Superior temporal gyrus (tissue), 1 donor: ENCODE measurements around the gene TIMM10.
A peak's percentile ranks its signal among the peaks of the same experiment; 100 is the strongest.
"Not testable (repeated sequence)": the region's sequence is repeated elsewhere in the genome, so short reads cannot be mapped to it uniquely, and the experiment has no call there.

Source experiments
- DNase-seq: peaks from one replicate; pipeline ENCODE4 v3.0.0-alpha.2; 2016; ENCODE audit errors: extremely low spot score

TIMM10 gene

GRCh38 chr11:57542582-57542981 is 12.0 kb upstream of the TIMM10 start:
- DNase-seq: no peak

- DNase-seq: no peak
Measured at GRCh38 chr11:57541169-57541568, 10.6 kb upstream of the TIMM10 start.

DNA sequence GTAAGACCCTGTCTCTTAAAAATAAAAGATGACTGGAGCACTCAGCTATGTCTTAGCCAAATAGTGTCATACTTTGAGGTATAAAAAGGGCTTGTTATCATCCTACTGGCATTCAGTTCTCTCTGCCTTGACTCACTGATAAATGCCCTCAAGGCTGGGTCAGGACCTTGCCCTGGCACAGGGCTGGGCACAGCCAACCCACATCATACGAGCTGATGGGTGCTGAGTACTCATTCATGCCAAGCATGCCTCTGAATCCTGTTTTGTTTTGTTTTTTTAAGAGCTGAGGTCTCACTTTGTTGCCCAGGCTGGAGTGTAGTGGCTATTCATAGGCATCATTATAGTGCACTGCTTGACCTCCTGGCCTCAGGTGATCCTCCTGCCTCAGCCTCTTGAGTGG is 8.8 kb upstream of the TIMM10 start:
- DNase-seq: no peak

DNA sequence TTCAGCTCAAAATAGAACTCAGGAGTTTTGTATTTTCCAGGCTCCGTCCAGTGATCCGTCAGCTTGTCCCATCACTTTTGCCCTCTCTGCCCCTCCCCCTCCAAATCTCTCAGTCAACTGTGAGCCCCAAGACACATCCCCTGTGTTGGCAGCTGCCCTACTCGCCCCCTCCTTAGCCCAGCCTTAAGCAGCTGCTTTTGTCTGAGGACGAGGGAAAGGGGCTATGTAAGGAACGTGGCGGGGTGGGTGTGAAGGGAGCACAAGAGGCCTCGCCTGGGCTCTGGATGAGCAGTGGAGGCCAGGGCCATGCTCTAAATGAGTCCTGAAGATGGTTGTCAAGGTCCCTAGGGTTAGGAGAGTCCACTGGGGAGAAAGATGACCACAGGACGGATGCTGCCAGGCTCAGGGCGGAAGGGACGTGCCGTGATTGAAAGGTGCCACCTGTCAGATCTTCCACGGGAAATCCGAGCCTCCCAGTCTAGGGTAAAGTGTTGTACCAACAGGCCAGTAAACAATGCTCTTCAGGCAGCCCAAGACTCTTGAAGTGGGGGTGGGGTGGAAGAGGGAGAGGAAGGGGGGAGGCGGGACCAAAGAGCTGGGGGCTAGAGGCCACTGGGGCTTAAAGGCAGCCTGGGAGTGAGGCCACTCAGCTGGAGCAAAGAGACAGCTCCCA is 6.5 kb upstream of the TIMM10 start, which contains the start of gene SMTNL1:
Gene SMTNL1 (plus strand): TSS at position 649 of the 673 bp plus-strand sequence. CDS start 5,048 bp downstream, outside the sequence.
- DNase-seq: no peak

DNA sequence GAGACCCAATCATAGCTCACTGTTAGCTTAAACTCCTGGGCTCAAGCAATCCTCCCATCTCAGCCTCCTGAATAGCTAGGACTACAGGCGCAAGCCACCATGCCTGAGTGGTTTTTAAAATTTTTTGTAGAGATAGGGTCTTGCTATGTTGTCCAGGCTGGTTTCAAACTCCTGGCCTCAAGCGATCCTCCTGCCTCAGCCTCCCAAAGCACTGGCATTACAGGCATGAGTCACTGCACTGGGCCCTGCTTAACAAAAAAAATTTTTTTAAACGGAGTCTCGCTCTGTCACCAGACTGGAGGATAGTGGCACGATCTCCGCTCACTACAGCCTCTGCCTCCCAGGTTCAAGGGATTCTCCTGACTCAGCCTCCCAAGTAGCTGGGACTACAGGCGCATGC is 3.9 kb upstream of the TIMM10 start:
- DNase-seq: not testable (repeated sequence)

GRCh38 chr11:57530215-57530595 is 349 bp downstream of the TIMM10 start:
- no peak for DNase-seq

- DNase-seq: no peak
Measured at GRCh38 chr11:57529012-57529411, 1.5 kb downstream of the TIMM10 start.

DNA sequence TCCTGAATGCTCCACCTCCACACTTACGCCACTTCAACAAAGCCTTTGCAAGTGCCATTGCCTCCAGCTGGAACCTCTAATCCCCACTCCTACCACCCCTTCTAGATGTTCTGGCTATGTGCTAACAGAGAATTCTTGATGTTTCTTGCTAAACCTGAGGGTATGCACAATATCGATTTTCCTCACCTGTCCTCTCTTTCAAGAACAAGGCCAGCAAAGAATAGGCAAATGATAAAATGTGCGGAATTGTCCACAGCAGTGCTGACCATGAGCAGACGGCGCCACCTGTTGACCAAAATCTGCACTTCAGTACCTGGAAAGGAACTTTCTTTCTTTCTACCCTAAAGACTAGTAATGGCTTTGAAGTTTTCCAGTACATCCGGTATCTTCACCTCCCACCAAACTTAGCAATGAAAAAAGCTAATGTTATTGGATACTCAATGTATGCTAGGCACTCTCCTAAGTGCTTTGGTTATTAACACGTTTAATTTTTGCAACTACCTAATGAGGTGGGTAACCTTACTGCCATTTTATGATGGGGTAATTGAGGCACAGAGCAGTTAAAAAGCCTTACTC is 3.4 kb downstream of the TIMM10 start:
- DNase-seq: peak; percentile 87

DNA sequence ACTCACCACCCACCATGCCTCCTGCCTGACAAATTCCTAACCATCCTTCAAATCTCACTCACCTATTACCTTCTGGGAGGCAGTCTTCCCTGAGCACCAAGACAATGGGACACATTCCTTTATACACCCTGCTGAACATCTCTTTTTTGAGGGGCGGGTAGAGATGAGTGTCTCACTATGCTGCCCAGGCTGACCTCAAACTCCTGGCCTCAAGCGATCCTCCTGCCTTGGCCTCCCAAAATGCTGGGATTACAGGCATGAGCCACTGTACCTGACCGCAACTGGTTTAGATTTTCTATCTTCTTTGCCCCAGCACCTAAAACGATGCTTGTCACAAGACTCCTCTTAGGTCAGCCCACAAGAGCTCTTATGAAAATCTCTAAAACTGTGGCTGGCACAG is 7.1 kb downstream of the TIMM10 start:
- no peak for DNase-seq

DNA sequence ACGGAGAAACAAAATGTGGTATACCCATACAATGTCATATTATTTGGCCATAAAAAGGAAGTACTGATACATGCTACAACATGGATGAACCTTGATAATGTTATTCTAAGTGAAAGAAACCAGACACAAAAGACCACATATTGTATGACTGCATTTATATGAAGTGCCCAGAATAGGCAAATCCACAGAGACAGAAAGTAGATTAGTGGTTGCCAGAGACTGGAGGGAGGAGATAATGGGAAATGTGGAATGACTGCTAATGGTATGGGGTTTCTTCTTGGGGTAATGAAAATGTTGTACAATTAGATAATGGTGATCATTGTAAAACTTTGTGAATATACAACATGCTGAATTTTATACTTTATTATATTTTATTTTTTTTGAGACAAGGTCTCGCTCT is 9.4 kb downstream of the TIMM10 start:
- DNase-seq: no peak

GRCh38 chr11:57516061-57516443 is 14.5 kb downstream of the TIMM10 start:
- no peak for DNase-seq

DNA sequence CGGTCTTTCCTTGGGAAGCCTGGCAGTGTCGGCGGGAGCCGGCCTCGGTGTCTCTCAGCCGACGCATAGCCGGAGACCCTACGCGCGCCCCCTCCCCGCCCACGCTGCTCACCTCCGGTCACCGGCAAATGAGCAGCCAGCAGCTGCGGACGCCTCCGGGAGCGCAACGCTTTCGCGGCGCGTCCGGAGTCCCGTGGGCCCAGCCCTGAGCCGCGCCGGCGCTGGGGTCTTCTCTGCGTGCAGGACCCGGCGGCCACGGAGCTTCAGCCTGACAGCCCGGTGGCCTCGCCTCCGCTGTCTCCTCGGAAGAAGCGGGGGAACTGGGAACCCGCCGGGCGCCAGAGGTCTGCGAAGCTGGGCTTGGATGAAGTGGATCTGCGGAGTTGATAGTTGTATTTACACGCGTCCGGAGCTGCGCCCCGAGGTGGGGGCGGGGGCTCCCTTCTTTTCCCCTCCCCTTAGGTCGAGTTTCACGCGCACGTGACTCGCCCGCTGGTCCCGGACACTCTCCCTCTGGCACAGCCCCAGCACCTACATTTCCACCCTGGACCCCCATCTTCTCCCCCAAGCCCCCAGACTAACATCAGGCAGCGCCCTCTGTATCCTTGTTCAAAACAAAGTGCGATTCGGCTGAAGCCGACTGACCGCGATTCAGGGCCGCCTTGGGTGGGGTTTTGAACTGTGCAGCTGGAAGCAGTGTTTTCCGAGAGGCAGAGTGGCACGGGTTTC is 15.1 kb downstream of the TIMM10 start, which contains the start of gene SLC43A1:
Gene SLC43A1 (minus strand): TSS at position 371 of the 729 bp plus-strand sequence. CDS start 1,591 bp downstream, outside the sequence.
- no peak for DNase-seq

DNA sequence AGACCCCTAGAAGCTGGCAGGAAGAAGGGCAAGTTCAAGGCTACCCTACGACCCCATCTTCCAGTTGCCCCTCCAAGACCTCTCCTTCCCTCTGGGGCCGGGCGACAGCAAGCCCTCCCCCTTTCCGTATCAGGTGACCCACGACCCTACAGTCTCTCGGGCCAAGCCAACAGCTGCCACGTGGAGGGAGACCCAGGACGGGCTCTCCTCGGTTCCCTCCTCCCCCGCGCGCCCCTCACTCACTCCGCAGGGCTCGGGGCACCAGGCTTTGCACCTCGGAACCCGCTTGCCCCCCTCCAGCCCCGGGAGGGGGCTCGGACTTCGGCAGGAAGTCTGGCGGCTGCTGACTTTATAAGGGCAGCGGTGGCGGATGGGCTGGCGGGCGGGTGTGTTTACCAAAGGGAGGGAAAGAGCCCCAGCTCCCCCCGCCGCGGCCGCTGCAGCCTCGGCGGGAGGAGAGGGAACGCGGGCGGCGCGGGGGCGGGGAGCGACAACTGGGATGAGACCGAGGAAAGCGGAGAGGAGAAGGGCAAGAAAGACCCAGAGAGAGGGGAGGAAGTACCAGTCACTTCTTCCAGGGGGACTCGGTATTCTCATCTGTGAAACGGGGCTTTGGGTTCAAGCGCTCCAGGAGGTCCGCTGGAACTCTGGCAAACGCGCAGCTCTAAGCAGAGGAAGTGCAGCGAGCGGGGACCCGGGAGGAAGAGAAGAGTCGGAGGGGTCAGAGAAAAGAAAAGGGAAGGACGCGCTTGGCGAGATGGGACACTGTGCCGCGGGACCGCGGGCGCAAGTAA is 15.8 kb downstream of the TIMM10 start:
- DNase-seq: no peak

DNA sequence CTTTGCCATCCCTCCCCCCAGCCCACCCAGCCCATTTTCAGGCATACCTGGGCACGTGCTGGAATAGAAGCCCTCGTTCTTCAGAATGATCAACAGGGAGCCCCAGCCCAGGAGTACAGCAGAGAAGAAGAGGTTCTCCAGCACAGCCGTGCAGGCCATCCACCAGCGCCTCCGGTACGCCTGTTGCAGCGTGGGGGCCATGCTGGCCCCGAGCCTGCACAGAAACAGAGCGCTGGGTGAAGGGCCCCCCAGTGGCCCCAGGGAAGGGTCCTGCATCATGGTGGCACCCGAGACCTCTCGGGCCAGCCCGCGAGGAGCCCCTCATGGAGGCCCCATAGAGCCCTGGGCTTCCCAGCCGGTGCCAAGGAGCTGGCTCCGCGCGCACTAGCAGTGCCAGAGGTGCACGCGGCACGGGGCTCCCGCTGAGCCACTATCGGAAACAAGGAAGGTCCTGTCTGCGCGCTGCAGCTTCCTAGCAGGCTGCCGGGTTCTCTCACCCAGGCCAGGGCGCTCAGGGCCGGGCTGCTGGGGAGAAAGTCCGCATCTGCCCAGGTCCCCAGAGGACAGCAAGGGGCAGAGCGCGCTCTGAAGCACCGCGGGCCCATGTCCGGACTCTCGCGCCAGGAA is 16.5 kb downstream of the TIMM10 start:
- DNase-seq: no peak

DNA sequence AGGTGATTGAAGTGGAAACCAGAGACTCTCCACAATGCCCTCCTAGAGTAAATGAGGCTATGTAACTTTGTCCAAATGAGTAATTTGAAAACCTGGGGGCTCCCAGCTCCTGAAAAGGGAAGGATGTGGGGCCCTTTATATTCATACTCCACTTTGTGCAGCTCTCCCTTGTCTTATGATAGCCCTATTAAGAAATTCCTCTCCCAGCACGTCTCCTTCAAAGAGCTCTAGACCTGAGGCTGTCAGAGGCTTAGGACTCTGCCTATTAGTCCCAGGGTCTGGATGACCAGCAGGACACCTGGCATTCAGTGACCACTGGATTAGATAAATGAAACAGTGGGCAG is 17.1 kb downstream of the TIMM10 start:
- DNase-seq: no peak

- no peak for DNase-seq
Measured at GRCh38 chr11:57512646-57513451, 17.7 kb downstream of the TIMM10 start.

DNA sequence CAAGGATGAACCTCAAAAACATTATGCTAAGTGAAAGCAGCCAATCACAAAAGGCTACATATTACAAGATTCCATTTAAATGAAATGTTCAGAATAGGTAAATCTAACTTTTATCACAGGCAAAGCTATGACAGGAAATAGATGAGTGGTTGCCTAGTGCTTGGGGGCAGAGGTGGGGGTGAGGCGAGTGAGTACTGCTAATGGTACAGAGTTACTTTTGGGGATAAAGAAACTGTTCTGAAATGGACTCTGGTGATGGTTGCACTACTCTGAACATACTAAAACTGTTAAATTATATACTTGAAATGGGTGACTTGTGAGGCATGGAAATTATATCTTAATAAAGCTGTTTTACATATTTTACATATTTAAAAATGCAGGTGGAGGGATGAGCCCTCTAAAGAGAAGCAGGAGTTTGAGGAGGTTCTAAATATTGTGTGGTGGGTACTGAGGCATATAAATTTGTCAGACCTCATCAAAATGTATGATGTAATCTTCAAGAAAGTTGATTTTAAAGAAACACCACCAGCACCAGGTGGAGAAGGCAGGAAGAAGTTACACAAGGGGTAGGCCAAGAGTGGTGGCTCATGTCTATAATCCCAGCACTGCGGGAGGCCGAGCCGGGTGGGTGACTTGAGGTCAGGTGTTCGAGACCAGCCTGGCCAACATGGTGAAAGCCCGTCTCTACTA is 18.7 kb downstream of the TIMM10 start:
- no peak for DNase-seq

DNA sequence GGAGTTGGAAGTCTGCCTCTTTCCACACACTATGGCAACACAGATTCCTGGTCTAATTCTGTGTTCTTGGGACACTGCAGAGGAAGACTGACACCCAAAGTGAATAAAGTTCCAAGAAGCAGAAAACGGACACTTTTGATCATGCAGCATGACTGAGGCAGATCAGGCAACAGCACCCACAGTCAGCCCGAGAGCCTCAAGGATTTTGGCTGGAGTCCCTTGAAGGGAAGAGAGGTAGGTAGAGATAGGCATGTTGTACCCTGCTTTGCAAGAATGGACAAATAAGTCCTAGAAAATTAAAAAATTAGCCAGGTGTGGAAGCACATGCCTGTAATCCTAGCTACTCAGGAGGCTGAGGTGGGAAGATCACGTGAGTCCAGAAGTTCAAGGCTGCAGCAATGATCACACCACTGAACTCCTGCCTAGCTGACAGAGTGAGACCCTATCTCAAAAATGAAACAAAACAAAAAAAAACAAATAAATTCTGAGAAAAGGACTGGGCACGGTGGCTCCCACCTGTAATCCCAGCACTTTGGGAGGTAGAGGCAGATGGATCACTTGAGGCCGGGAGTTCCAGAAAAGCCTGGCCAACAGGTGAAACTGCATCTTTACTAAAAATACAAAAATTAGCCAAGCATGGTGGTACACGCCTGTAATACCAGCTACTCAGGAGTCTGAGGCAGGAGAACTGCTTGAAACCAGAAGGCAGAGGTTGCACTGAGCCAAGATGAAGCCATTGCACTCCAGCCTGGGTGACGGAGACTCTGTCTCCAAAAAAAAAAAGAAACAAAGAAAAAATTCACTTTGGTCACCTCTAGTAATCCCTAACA is 22.0 kb downstream of the TIMM10 start:
- DNase-seq: no peak

GRCh38 chr11:57506522-57506921 is 24.0 kb downstream of the TIMM10 start:
- no peak for DNase-seq
